SKM-1 (cell line): Measurements from ENCODE around the gene GRIN3A.

Experiments used
- DNase-seq: peaks from one replicate; lab custom pipeline; 2025; ENCODE audit not compliant: unreplicated experiment; lab: John Stamatoyannopoulos, UW

The GRIN3A gene

GRCh38 chr9:101530076-101530711 lies 208.3 kb downstream of the GRIN3A start:
- peak; percentile 27 for DNase-seq

GRCh38 chr9:101528015-101528414 lies 210.4 kb downstream of the GRIN3A start:
- DNase-seq = no peak

GRCh38 chr9:101527066-101527465 lies 211.4 kb downstream of the GRIN3A start:
- DNase-seq = no peak

- no peak for DNase-seq
These were observed 214.1 kb downstream of the GRIN3A start for GRCh38 chr9:101524371-101524770.
